Fibroblast of upper back skin (primary cell): ENCODE data around the gene LONP2.

Source experiments
- DNase-seq: peaks from one replicate; pipeline ENCODE4 v3.0.0-alpha.2; 2013

LONP2 gene

DNA sequence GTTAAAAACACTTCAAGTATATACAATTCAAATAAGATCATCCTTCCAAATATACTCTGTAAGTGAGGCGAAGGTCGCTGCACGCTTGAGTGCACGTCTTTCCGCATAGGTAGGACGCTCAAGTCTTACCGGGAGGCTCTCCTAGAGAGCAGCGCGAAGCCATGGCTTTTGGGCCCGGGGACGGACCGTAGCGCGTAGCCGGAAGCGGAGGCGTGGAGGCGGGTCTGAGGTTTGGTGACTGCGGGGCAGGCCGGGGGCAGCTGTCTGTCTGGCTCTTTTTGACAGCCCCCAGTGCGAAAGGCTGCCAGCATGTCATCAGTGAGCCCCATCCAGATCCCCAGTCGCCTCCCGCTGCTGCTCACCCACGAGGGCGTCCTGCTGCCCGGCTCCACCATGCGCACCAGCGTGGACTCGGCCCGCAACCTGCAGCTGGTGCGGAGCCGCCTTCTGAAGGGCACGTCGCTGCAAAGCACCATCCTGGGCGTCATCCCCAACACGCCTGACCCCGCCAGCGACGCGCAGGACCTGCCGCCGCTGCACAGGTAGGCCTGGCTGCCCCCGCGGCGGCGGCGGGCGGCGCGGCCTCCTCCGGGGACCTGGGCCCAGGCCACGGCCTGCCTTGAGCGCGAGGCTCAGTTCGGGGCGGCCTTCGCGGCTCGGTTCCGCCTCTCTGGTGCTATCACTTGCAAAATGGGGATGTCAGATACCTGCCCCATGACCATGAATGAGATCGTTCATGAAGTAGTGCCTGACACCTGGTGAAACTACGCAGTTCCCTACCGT lies at the start of gene LONP2:
TSS of gene LONP2 (plus strand) at position 221 of the 783 bp plus-strand sequence. CDS start at position 310, 89 bp downstream.
- DNase-seq = peak; percentile 87

GRCh38 chr16:48194828-48195556 lies 49.1 kb upstream of the LONP2 start:
- peak; percentile 32 for DNase-seq

DNA sequence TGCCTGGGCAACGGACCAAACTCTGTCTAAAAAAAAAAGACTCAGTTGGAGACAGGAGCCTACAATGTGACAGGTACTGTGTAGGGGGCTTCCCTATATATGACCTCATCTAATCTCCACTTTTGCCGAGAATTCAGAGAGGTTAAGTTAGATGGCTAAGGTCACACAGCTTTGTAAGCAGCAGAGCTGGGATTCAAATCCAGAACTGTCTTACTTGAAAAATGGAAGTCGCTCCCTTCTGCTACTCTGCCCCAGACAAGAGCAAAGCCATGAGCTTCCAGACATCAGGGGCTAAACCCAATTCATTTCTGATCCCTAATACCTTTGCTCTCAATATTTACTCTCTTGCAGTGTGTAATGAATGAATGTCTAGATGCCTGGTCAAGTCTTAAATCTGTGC lies 46.8 kb upstream of the LONP2 start:
- DNase-seq = no peak

DNA sequence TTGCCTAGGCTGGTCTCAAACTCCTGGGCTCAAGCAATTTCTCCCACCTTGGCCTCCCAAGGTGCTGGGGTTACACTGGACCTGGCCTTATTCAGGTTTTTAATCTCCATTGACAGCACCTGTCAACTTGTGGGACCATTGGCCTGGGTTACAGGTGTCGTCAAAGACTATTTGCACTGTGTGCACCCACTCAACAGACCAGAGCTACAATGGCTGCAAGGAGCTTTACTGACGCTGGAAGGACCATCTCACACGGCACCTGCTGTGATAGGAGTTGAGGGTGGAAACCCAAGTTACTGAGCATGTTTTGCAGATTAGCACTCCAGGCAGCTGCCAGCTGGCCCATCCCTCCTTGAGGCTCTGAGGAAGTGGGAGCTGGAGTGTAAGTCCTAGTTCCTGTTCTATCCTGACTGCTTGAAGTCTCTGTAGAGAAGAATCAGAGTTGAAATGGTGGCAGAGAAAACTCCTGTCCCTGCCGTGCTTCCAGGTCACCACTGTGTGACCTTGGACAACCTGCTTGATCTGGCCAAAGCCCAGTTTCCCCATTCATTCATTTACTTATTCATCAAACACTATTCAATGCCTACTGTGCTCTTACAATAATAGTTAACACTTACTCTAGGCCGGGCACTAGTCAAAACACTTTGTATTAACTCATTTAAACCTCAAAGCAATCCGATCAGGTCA lies 42.4 kb upstream of the LONP2 start:
- no peak for DNase-seq

GRCh38 chr16:48203974-48204824 lies 39.9 kb upstream of the LONP2 start:
- no peak for DNase-seq

DNA sequence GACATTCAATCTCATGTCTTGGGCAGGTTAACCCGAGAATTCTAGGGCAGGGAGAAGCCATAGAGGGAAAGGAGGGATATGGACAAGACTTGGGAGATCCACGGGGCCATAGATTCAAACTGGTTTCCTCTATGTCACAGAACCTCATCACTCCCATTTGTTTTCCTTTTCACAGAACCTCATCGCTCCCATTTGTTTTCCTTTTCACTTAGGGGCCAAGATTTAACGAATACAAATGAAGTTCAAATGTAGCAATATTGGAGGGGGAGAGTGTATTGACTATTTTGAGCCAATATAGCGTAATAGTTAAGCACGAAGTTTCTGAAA lies 39.3 kb upstream of the LONP2 start:
- no peak for DNase-seq

- no peak for DNase-seq
Observed at GRCh38 chr16:48206594-48207242, 37.4 kb upstream of the LONP2 start.

- DNase-seq = no peak
Observed at GRCh38 chr16:48210747-48211146, 33.4 kb upstream of the LONP2 start.

- no peak for DNase-seq
Observed at GRCh38 chr16:48212033-48212432, 32.1 kb upstream of the LONP2 start.

- DNase-seq = no peak
Observed at GRCh38 chr16:48215738-48216137, 28.4 kb upstream of the LONP2 start.

- DNase-seq = no peak
Observed at GRCh38 chr16:48217708-48218107, 26.4 kb upstream of the LONP2 start.

DNA sequence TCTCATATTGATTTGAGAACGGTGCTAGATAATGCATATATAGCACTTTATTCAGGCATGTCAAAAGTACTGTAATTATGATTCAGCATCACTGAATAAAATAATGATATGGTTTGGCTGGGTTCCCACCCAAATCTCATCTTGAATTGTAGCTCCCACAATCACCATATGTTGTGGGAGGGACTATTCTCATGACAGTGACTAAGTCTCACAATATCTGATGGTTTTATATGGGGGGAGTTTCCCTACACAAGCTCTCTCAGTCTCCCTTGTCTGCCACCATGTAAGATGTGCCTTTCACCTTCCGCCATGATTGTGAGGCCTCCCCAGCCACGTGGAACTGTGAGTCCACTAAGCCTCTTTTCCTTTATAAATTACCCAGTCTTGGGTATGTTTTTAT lies 25.6 kb upstream of the LONP2 start:
- DNase-seq = peak; percentile 13

DNA sequence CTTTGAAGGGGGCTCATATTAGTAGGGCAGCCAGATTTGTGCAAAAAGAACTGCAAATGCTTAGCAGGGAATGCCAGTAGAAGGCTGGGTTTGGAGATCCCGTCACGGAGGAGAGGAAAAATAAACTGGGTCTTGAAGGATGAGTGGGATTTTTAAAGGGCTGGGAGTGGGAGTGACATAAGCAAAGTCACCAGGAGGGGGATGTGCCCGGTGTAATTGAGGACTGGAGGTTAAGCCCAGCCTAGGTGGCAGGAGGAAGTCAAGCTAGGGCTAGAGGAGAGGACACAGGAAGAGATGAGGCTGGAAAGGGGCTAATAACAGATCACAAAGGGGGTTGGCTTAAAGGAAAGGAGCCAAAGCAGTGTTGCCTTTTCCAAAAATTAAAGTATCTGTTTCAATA lies 23.2 kb upstream of the LONP2 start:
- no peak for DNase-seq

DNA sequence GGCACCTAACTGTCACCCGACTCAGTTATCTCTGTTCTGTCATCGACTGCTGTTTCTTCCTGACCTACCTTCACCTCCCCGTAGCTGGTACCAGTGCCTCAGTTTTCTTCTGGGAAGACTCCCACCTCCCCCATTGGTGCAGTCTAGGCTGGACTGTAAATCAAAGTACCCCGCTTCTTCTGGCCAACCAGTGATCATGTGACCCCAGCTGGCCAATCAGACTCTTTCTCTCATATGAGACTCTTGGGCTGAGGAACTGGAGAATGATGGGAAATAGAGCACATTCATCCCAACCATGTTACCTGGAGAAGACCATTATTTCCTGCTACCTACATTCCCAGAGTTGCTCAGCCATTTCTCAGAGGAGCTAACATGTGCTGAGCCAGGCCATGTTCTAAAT lies 20.6 kb upstream of the LONP2 start:
- no peak for DNase-seq

DNA sequence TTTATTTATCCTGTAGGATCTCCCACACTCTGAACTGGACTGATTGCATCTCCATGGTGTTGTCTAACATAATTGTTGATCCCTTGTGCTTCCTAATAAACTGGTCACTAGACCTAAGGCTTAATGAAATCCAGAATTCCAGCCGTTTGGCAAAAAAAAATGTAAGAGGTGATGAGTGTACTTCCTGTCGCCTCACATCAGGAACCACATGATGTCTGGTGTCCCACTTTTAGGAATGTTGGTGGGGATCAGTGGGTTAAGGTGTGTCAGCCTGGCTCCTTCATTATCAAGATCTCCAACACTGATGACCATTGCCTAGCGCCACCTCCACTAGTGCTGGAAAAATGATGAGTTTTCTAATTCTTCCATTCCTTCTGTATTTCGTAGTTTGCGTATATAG lies 18.6 kb upstream of the LONP2 start:
- DNase-seq = peak; percentile 34

GRCh38 chr16:48231727-48232492 lies 12.2 kb upstream of the LONP2 start:
- peak; percentile 30 for DNase-seq

GRCh38 chr16:48232493-48233040 lies 11.5 kb upstream of the LONP2 start:
- no peak for DNase-seq

GRCh38 chr16:48234630-48235029 lies 9.5 kb upstream of the LONP2 start:
- no peak for DNase-seq

DNA sequence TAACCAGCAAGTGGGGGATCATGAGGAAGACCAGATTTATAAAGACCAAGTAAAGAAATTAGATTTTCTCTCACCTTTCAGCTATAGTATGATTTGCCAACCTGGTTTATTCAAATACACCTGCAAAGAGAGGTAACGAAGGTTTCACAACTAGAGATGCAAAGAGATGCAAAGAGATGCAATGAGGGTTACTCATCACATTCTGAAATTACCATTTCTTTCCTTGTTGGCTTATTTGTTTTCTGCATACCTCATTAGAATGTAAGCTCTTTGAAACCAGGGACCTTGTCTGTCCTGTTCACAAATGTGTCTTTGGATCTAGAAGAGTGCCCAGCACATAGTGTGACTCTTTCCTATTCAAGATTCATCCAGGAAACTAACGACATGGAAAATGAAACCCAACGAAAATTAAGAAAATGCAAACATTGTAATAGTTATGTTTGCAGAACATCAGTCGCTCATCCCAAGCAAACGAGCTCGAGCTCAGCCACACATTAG lies 9.0 kb upstream of the LONP2 start:
- DNase-seq = no peak

- no peak for DNase-seq
Observed at GRCh38 chr16:48235556-48236136, 8.5 kb upstream of the LONP2 start.

DNA sequence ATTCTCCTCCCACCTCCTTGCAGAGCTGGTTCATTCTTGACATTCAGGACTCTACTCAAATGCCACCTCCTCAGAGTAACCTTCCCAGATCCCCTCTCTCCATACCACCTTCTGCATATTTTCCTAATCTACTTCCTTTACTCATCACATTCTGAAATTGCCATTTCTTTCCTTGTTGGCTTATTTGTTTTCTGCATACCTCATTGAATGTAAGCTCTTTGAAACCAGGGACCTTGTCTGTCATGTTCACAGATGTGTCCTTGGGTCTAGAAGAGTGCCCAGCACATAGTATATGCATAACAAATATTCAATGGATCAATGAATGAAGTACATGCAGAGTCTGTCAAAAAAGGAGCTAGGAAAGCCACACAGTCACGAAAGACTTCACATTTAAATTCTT lies 7.8 kb upstream of the LONP2 start:
- no peak for DNase-seq
